Measurements from ENCODE around the gene DEPP1. TPM values are rescaled to one million over a fixed set of nuclear protein-coding genes. Genes with fewer than 3 reads are reported as not detected.

Gene DEPP1
- total RNA-seq, 1 donor: 29.1 TPM

DNA sequence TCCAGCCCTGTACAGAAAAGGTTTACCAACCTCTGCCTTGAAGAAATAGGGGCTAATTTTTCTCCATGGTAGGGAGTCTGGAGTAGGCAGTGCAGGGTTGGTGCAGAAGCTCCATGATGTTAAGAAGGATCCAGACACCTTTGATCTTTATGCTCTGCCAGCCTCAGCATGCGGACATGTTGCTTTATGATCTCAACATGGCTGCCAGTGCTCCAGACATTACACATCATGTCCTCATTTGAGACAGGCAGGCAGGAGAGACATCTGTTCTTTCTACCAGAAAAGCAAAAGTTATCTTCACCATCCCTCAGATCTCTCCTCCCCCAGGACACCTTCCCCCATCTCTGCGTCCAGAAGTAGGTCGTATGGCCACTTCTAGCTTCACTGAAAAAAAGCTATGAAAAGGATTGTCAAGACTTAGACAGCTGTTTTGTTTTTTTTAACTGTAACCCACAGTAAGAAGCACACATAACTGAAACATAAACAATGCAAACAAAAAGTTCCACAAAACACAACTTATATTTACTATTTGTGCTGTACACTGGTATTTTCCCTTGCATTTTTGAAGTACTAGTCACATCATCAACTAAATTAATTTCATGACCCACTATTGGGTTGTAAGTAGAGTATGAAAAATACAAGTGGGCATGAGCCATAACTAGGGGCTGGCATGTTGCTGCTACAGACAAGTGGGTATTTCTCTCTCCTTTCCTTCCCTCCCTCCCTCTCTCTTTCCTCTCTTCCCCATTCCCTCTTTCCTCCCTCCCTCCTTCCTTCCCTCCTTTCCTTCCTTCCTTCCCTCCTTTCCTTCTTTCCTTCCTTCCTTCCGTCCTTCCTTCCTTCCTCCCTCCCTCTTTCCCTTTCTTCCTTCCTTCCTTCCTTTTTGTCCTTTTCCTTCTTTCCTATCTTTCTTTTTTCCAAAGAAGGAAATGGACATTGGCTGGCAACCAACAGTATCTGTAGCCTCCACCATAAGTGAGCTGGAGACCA, 21.6 kb downstream of the DEPP1 start:
- DNase-seq (ENCODE audit: low read depth in 2 of 3, low spot score in 2 of 3): no peak

DNA sequence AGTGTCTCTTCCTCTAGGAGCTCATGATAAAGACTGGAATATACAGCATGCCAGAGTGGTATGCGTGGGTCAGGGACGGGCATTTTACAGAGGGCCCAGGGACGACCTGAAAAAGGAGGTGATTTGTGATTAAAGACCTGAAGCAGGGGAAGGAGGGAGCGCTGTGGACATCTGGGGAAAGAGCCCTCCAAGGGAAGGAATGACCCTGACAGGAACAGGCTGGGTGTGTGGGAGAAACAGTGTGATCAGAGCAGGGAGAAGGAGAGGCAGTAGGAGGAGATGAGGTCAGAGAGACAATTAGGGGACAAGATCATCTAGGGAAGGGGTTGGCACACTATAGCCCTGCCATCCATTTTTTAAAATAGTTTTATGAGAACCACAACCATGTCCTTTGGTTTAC, 22.4 kb downstream of the DEPP1 start:
- DNase-seq (ENCODE audit: low read depth in 2 of 3, low spot score in 2 of 3): no peak

DNA sequence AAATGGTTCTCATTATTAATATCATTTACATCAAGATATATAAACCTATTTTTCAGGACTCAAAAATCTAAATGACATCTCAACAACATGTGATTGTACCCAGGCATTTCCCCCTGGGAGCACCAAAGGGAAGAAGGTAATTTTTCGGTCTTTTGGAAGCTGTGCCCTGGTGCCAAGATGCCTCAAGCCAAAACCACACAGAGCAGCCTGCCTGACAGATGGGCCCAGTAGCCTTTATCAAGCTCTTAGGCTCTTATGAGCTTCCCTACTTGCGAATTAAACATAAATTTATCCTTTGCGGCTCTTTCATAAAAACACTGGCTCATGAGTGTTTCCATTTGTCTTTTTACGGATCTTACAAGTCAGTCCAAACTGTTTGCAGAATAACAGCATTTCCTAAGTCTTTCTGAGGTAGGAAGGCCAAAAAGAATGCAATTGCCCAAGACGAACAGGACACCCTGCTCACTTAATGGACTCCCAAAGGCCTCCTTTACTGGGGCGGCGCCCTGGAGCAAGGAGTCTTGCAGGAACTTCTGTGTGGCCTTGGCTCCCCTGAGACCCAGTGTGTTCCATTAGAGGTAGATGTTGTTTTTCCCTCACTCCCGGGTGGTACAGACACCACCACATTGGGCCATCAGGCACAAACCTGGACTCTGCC, 23.1 kb downstream of the DEPP1 start:
- DNase-seq (ENCODE audit: low read depth in 2 of 3, low spot score in 2 of 3): no peak

DNA sequence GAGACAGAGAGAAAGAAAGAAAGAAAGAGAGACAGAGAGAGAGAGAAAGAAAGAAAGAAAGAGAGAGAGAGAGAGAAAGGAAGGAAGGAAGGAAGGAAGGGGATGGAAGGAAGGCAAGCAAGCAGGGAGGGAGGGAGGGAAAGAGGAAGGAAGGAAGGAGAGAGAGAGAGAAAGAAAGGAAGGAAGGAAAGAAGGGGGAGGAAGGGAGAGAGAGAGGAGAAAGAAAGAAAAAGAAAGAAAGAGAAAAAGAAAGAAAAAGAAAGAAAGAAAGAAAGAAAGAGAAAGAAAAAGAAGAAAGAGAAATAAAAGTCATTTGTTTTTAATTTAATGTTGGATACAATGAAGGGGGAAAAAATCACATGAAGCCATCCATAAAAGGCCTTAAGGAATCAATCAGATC, 23.6 kb downstream of the DEPP1 start:
- no peak for DNase-seq (ENCODE audit: low read depth in 2 of 3, low spot score in 2 of 3)

DNA sequence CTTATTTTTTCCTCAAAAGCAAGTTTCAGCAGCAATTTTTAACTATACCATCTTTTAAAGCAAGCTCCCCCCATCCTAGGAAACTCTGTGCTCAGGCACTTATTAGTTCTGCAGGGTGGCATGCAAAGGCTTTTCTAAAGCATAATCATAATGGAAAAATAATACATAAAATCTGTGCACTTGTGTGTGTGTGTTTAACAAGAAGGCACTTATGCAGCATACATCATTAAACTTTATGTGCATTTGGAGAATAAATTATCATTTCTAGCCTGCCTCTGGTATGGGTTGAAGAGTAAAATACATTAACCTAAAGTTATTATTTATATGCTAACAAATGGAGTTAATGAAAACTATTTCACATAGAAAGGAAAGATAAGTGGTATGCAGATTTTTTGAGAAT, 24.6 kb downstream of the DEPP1 start:
- DNase-seq (ENCODE audit: low read depth in 2 of 3, low spot score in 2 of 3): no peak

DNA sequence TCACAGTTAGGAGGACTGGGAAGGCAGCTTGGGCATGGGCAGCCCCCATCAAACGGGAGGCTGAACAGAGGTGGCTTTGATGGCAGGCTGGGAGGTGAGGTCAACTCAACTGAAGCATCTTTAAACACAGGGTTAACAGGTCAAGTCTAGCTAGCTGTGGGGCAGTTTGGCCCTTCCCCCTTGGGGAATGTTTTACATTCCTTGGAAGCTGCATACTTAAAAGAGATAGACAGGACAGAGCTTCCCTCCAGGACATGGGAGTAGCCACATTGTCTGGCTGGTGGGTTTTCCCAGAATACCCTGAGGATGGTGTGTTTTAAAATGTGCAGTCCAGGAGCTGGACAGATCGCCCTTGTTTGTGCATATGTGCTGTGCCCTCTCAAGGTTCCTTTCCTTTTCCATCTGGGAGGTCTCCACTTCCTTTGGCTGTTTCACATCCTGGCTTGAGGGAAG, 25.8 kb downstream of the DEPP1 start:
- DNase-seq (ENCODE audit: low read depth in 2 of 3, low spot score in 2 of 3): no peak

DNA sequence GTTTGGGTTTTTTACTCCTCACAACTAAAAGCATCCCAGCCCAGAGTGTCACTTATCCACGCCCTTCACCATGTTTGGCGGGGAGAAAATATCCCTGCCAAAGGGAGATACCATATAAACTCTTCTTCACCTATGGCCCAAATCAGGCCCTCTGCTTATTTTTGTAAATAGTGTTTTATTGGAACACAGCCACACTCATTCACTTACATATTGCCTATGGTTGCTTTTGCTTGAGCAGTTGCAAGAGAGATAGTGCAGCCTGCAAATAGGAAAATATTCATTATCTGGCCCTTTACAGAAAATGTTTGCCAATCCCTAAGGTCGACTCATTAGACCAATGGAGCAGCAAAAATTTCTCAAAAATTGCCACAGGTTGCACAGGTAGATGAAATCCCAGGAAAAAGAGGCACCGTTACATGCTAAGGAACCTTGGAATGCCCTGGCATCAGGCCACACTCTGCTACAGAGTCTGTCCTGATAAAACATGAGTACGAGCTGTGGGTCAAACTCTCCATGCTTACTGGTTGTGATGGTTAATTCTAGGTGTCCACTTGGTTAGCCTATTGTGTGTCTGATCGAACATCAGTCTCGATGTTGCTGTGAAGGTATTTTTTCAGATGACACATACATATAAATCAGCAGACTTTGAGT, 26.9 kb downstream of the DEPP1 start:
- no peak for DNase-seq (ENCODE audit: low read depth in 2 of 3, low spot score in 2 of 3)

DNA sequence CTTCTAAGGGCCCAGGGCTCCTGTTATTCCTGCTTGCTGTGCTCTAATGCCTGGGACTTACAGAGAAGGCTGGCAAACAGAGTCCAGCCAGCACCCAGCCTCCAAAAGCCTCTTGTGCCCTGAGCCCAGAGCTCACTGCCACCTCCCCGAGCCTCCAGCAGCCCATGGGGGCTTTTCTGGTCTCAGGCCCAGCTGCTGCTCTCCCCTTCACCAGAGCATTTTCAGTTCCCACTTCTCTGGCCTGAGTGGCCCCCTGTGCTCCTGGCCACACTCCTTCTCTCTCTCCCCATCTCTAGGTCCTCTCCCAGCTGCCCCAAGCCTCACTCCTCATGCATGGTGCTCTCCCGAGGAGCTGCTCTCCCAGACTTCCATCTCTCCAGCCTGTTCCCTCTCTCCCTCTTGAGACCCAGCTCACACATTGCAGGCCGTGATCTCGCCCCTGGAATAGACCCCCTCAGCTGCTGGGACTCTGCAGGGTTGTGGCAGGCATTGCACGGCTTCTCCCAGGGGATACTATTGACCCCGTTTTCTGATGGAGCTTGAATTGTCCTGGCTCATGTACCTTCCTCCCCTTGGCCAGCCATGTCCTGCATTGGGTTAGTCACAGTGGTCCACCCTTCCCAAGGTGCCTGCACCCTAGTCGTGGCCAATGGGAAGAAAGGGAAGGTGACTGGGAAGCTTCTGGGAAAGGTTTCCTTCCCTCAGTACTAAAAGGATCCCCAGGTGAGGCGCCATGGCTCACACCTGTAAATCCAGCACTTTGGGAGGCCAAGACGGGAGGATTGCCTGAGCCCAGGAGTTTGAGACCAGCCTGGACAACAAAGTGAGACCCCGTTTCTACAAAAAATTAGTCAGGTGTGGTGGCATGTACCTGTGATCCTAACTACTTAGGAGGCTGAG, 28.0 kb downstream of the DEPP1 start:
- no peak for DNase-seq (ENCODE audit: low read depth in 2 of 3, low spot score in 2 of 3)

DNA sequence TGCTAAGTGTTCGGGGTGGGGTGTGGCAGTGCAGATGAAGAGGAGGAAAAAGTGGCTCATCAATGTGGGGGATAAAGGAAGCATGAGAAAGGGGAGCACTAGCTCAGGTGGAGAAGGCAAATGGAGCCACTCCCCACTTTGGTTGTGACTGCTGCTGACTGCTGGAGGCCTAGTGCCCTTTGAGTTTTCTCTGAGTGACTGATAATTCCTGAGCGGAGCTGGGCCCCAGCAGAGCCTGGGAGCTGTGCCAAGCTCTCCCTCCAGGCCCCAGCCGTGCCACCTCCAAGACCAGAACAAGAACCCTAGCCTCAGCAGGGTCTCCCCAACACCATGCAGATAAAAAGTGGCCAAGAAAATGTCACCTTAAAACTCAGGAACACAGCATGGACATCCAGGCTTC, 28.7 kb downstream of the DEPP1 start:
- no peak for DNase-seq (ENCODE audit: low read depth in 2 of 3, low spot score in 2 of 3)

DNA sequence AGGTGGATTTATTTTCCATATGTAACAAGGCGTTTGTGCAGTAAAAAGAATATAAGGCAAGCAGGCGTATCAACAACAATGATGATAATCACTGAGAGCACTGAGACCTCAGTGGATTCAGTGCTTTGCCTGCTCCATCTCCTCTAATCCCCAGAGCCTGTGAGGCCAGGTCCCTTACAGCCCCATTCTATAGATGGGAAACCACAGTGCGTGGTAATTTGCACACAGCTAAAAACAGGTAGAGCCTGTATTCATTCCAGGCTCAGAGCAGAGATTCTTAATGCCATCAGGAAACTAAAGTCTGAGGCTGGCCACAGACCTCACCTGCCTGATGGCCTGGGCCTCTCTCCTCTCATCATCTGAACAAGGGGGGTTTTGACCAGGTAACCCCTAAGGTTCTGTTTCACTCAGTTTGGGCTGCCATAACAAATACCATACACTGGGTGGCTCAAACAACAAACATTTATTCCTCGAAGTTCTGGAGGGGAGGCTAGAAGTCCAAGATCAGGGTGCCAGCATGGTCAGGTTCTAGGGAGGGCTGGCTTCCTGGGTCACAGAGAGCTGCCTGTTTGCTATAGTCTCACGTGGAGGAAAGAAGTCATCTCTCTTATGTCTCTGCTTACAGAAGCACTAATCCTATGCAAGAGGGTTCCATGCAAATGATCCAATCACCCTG, 29.3 kb downstream of the DEPP1 start:
- no peak for DNase-seq (ENCODE audit: low read depth in 2 of 3, low spot score in 2 of 3)

DNA sequence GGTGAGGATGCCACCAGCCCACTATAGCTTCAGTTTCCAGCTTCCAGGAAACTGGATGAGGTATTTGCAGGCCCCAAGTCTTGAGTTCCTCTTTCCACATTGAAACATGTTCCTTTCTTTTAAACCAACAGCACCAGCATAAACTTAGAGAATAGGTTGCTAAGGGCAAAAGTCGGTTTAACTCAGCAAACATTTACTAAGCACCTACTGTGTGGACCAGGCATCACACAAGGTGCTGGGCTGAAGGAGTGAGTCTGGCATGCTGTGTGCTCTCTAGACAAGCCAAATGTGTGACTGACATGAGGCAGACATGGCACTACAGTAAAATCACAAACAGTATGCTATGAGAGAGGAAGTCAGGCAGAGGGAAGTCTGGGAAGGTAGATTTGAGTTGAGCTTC, 30.0 kb downstream of the DEPP1 start:
- DNase-seq (ENCODE audit: low read depth in 2 of 3, low spot score in 2 of 3): peak in 1 of 3 donors; percentile 21

DNA sequence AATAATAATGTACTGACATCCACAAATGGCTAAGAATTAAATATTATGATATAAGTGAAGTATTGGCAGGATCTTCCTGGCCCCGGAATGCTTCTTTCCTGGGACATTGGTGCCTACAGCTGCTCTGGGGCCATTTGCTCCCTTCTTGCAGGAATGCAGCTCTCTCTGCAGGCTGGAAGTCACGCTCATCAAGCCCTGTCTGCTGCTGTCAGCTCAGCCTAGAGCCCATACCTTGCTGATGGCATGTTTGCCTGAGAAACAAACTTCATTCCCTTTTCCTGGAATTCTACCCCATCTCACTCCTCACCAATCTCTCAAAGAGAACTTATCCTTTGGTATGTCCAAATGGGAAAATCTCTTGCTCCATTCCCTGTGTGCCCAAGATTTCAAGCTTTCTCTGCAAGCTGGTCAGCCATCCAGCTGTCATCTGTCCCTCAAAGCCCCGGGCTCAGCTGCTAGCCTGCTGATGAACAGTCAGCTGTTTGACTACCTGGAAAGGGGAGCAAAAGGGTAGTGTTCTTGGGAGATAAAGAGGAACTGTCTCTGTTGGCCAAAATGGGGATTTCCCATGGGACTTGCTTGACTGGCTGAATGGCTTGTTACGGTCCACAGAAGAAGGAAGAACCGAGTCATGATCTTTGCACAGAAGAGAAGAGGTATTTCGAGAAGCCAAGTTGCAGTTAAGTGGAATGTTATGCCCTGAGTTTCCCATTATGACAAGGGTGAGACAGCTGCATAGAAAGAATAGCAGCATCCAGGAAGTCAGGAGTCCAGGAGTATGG, 31.0 kb downstream of the DEPP1 start:
- DNase-seq (ENCODE audit: low read depth in 2 of 3, low spot score in 2 of 3): no peak

DNA sequence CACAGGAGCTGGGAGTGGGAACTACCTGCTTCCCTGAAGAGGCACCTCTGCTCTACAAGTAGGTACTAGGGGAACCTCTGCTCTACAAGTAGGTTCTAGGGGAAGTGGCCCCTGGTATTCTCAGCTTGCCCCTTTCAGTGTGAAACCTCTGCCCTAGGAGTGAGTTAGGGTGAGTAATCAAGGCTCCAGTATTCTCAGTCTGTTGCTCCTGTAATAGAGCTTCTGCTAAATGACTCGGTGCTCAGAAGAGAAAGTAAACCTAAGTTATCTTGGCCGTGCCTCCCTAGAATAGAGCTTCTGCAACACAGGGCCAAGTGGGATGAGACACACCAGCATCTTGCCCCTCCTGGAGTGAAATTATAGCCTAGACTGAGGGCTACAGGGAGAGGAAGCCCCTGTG, 32.4 kb downstream of the DEPP1 start:
- DNase-seq (ENCODE audit: low read depth in 2 of 3, low spot score in 2 of 3): no peak

DNA sequence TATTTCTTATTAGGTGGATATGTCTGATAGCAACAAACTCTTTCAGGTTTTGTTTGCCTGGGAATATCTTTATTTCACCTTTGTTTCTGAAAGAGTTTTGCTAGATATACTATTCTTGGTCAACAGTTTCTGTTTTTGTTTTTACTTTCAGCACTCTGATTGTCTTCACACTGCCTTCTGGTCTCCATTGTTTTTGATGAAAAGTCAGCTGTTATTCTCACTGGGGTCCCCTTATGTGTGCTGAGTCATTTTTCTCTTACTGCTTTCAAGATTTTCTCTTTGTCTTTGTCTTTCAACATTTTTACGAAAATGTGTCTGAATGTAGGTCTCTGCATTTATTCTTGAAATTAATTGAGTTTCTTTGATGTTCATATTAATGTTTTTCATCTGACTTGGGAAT, 34.3 kb downstream of the DEPP1 start:
- peak in 1 of 3 donors; percentile 29 for DNase-seq (ENCODE audit: low read depth in 2 of 3, low spot score in 2 of 3)

DNA sequence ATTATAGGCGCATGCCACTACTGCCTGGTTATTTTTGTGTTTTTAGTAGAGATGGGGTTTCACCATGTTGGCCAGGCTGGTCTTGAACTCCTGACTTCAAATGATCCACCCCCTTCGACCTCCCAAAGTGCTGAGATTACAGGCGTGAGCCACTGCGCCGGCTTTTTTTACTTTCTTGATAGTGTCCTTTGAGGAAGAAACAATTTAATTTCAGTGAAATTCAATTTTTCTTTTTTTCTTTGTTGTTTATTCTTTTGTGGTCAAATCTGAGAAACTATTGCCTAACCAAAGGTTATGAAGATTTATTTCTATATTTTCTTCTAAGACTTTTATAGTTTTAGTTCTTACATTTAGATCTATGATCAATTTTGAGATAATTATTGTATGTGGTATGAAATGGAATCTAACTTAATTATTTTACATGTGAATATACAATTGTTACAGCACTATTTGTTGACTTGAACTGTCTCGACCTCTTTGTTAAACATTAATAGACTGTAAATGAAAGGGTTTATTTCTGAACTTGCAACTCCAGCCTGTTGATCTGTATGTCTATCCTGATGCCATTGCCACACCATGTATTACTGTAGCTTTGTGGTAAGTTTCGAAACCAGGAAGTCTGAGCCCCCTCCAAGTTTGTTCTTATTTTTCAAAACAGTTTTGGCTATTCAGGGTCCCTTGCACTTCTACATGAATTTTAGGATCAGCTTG, 38.8 kb downstream of the DEPP1 start:
- DNase-seq (ENCODE audit: low read depth in 2 of 3, low spot score in 2 of 3): no peak

DNA sequence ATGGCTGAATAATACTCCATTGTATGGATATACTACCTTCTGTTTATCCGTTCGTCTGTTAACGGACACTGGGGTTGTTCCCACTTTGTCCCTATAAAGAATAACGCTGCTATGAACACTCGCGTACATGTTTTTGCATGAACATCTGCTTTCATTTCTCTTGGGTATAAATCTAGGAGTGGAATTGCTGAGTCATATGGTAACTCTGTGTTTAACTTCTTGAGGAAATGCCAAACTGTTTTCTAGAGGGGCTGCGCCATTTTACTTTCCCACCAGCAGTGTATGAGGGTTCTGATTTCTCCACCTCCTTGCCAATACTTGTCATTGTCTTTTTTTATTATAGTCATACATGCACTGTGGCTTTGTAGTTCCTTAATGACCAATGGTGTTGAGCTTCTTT, 39.7 kb downstream of the DEPP1 start:
- DNase-seq (ENCODE audit: low read depth in 2 of 3, low spot score in 2 of 3): no peak

DNA sequence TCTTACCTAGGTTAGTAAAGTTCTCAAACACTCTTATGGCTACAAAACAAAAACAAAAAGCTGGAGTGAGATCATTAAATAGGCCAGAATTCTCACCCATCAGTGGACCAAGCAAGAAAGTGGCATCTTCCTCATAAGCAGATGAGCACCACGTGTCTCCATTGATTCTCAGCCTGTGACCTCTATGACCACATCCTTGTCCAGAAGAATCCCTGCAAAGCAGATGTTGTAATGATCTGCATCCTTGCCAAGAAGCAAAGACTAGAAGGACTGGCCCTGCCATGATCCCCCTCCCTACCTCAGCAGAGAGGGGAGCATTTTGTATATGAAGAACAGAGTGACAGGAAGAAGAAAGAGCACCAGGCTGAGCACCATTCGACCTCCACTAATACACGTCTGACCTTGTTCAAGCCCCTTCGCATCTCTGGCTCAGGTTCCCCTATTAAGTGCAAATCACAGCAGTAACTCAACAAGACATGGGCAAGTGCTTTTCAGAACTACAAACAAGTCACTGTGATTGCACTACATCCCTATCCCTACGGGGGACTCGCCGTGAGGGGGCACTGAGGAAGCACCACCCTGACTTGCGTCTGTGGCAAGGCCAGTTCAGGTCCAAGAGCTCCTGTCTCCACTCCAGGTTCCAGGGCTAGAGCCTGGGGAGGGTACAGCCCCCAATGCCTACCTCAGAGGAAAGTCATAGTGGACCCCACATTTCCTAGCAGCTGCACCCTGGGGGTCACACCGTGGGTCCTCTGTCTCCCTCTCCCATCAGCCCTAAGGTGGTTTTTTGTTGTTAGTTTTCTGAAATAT, 41.2 kb downstream of the DEPP1 start:
- DNase-seq (ENCODE audit: low read depth in 2 of 3, low spot score in 2 of 3): no peak
